ENCODE results near the gene ZNF215. TPM values are rescaled to one million over a fixed set of nuclear protein-coding genes. Genes with fewer than 3 reads are reported as not detected.

The ZNF215 gene
- total RNA-seq, 4 donors from 2014 or later = 0.36 to 2.9 (median 1.7) TPM

DNA sequence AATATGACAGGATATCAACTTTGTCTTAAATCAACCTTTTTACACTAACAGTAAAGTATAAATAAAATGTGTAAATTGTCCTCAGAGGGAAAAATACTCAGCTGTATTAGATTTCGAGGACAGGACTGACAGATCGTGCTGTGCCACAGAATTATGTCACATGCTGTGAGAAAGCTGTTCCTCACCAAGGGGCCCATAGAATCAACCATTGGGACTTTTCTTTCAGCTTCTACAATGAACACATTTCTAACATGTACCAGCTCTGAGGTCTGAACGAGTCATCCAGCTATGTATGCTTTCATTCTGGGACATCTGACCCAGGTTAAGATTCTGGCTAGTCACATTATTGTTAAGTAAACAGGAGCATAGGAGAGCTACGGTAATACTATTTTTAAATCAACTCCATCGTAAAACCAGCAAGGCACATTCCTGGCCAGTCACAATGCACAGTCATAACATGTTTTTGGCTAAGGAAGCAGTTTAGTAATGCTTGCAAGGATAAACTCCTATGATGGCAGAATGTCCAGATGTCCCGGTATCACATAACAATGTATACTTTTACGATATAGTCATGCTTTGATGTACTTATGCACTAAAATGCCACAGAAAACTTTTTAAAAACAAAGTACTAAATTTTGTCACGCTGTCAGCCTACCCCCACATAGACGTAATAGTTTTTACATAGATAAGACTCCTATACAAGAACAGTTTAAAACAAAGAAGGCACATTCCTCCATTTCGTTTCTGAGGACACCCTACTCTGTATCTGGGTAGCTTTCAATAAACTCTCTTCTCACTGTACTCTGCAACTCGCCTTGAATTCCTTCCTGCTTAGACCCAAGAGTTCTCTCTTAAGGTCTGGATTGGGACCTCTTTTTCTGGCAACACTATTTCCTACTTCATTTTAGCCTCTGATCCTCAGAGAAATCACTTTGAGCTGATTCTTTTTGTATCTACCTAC is 66.5 kb downstream of the ZNF215 start:
- DNase-seq (ENCODE audit: low spot score) (no peak), ATAC-seq (ENCODE audit: low FRiP score) (no peak)
- TF ChIP-seq, protein P1, sequence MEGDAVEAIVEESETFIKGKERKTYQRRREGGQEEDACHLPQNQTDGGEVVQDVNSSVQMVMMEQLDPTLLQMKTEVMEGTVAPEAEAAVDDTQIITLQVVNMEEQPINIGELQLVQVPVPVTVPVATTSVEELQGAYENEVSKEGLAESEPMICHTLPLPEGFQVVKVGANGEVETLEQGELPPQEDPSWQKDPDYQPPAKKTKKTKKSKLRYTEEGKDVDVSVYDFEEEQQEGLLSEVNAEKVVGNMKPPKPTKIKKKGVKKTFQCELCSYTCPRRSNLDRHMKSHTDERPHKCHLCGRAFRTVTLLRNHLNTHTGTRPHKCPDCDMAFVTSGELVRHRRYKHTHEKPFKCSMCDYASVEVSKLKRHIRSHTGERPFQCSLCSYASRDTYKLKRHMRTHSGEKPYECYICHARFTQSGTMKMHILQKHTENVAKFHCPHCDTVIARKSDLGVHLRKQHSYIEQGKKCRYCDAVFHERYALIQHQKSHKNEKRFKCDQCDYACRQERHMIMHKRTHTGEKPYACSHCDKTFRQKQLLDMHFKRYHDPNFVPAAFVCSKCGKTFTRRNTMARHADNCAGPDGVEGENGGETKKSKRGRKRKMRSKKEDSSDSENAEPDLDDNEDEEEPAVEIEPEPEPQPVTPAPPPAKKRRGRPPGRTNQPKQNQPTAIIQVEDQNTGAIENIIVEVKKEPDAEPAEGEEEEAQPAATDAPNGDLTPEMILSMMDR (IDR thresholded peaks at IDR 0.05) = no peak

DNA sequence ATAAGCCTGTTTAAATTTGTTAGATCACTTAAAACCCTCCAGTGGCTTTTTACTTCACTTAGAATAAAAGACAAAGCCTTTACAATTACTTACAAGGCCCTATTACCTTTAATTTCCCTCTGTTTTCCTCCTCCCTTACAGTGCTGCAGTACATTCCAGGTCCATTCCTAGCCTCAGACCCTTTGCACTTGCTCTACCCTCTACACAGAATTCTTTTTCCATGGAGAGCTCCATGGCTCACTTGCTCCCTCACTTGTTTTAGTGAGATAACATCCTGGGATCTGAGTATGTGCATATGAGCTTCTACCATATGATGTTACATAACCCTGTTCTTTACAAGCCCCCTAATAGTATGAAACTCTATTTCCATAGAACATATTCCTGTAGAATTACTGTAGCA is 69.5 kb downstream of the ZNF215 start:
- ATAC-seq (ENCODE audit: low FRiP score) = no peak
- DNase-seq (ENCODE audit: low spot score) = no peak
- TF ChIP-seq, protein P1 (IDR thresholded peaks at IDR 0.05) = no peak

DNA sequence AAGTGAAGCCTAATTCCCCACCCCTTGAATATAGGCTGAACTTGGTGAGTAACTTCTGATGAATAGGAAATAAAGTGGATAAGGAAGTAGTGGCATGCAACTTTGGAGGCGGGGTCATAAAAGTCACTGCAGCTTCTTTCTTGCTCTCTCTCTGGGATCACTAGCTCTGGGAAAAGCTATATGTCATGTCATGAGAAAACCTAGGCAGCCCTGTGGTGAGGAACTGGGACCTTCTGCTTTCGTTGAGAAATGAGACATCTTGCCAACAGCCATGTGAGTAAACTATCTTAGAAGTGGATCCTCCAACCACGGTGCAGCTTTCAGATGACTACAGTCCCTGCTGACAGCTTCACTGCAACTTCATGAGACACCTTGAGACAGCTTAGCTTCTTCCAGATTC is 78.3 kb downstream of the ZNF215 start:
- ATAC-seq (ENCODE audit: low FRiP score) (no peak), DNase-seq (ENCODE audit: low spot score) (no peak)
- TF ChIP-seq, protein P1 (IDR thresholded peaks at IDR 0.05) = no peak

Other genes starting within 250 kb of the ZNF215 start
- gene MRPL17, start 243.1 kb upstream of the ZNF215 start, total RNA-seq = 10 to 100 TPM; 20.0 to 31.6 (median 29.0) TPM
- not detected for gene OR2AG2, start 154.4 kb upstream of the ZNF215 start, total RNA-seq
- not detected for gene OR2AG1, start 143.4 kb upstream of the ZNF215 start, total RNA-seq
- under 1 TPM in 3 of 4 donors, not detected in 1; 0.13 to 0.47 (median 0.24) TPM for gene OR6A2, start 126.7 kb upstream of the ZNF215 start, total RNA-seq
- gene OR10A5, start 80.7 kb upstream of the ZNF215 start, total RNA-seq = not detected
- gene OR10A2, start 63.4 kb upstream of the ZNF215 start, total RNA-seq = not detected
- not detected for gene OR10A4, start 49.8 kb upstream of the ZNF215 start, total RNA-seq
- gene OR2D2, start 33.9 kb upstream of the ZNF215 start, total RNA-seq = 1 to 10 TPM in 1 of 4 donors, not detected in 3; 1.1 TPM
- gene OR2D3, start 5.4 kb upstream of the ZNF215 start, total RNA-seq = not detected
- gene ZNF214, start 93.9 kb downstream of the ZNF215 start, total RNA-seq = 1 to 10 TPM in 3 of 4 donors, not detected in 1; 1.4 to 2.0 (median 1.9) TPM
- not detected for gene NLRP14, start 94.1 kb downstream of the ZNF215 start, total RNA-seq
- not detected for gene RBMXL2, start 162.6 kb downstream of the ZNF215 start, total RNA-seq